Measurements from ENCODE around the gene SEMA5A. TPM values are rescaled to one million over a fixed set of nuclear protein-coding genes. Genes with fewer than 3 reads are reported as not detected.
"Not testable (repeated sequence)": the region's sequence is repeated elsewhere in the genome, so short reads cannot be mapped to it uniquely, and the experiment has no call there.

SEMA5A gene
- total RNA-seq, 1 donor: 57.0 TPM

DNA sequence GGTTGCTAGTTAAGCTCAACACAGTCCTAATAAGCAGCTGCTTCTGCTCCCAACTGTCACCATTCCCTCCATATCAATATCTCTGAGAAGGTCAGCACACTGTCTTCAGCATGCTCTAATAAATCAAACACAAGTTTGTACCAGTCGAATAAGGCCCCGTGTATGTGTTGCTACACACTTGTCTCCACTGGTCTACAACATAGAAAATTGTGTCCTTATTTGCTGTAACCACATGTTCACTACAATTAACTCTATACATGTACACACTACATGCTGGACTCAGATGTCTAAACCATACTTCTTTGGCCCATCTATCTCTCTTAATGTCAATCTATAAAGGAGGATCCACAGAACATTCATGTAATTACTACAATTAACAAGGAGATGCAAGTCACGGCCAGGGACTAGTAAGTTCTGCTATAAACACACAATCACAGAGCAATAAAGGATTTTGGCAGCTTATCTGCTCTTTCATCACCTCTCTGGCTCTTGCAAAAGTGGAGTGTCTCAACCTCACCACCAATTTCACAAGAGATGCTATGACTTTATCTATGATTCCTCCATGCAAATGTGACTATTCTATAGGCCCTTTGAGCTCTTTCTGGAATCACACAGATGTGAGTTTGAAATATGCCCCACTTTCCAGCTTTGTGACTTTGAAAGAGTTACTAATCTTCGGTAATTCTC, 143.9 kb downstream of the SEMA5A start:
- H3K4me3 ChIP-seq (ENCODE audit: low read depth, low read length): no peak overlapping the region
- DNase-seq (ENCODE audit: low read depth): peak; percentile 79
- TF ChIP-seq, protein P1, sequence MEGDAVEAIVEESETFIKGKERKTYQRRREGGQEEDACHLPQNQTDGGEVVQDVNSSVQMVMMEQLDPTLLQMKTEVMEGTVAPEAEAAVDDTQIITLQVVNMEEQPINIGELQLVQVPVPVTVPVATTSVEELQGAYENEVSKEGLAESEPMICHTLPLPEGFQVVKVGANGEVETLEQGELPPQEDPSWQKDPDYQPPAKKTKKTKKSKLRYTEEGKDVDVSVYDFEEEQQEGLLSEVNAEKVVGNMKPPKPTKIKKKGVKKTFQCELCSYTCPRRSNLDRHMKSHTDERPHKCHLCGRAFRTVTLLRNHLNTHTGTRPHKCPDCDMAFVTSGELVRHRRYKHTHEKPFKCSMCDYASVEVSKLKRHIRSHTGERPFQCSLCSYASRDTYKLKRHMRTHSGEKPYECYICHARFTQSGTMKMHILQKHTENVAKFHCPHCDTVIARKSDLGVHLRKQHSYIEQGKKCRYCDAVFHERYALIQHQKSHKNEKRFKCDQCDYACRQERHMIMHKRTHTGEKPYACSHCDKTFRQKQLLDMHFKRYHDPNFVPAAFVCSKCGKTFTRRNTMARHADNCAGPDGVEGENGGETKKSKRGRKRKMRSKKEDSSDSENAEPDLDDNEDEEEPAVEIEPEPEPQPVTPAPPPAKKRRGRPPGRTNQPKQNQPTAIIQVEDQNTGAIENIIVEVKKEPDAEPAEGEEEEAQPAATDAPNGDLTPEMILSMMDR (IDR thresholded peaks at IDR 0.05; ENCODE audit: insufficient read depth, low read length): no peak

DNA sequence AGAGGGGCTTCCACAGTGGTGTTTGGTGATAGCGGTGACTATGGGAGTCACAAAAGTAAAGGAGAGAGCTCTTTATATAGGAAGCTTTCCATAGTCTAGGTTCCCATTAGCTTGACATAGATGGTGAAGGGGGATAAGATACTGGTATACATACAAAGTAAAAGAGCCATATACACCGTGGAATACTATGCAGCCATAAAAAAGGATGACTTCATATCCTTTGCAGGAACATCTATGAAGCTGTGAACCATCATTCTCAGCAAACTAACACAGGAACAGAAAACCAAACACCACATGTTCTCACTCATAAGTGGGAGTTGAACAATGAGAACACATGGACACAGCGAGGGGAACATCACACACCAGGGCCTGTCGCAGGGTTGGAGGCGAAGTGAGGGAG, 146.1 kb downstream of the SEMA5A start:
- not testable (repeated sequence) for H3K4me3 ChIP-seq (ENCODE audit: low read depth, low read length); DNase-seq (ENCODE audit: low read depth)

DNA sequence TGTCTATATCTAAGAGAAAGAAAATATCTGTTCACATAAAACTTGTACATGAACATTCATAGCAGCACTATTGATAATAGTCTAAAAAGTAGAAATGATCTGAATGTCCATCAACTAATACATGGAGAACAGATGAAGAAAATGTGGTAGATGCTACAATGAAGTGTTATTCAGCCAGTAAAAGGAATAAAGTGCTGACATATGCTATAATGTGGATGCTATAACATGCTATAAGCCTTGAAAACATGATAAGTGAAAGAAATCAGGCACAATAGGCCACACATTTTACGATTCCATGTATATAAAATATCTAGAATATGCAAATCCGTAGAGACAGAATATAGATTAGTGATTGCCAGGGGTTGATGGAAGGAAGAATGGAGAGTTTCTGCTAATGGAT, 146.8 kb downstream of the SEMA5A start:
- no peak for DNase-seq (ENCODE audit: low read depth)
- TF ChIP-seq, protein P1 (IDR thresholded peaks at IDR 0.05; ENCODE audit: insufficient read depth, low read length): no peak

GRCh38 chr5:9398227-9398626, 147.6 kb downstream of the SEMA5A start:
- TF ChIP-seq, protein P1 (IDR thresholded peaks at IDR 0.05; ENCODE audit: insufficient read depth, low read length): no peak
- peak; percentile 76 for DNase-seq (ENCODE audit: low read depth)
- H3K4me3 ChIP-seq (ENCODE audit: low read depth, low read length): no peak overlapping the region

More for the DNA sequence above, 146.8 kb downstream of the SEMA5A start:
- no peak overlapping the region for H3K4me3 ChIP-seq (ENCODE audit: low read depth, low read length)

DNA sequence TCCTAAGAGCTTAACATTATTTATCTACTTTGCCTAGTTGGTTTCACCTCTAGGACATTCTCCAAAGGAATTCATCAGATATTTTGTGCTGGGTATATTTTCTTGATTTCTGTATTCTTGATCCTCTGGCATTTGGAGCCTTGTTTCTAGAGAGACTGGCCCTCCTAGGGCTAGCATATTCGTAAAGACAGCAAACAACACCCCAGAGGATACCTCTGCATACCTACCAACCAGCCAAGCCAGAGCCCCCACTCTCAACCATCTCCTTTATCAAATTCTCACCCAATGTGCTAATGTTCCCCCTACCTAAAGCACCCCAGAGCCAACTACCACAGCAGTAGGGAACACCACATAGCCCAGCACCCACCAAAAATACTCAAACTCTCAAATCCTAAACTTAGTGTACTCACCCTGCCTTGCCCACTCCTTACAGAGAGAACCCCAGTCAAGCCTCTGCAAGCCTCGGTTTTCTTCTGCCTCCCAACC, 149.5 kb downstream of the SEMA5A start:
- TF ChIP-seq, protein P1 (IDR thresholded peaks at IDR 0.05; ENCODE audit: insufficient read depth, low read length): no peak
- DNase-seq (ENCODE audit: low read depth): no peak
- H3K4me3 ChIP-seq (ENCODE audit: low read depth, low read length): no peak overlapping the region

DNA sequence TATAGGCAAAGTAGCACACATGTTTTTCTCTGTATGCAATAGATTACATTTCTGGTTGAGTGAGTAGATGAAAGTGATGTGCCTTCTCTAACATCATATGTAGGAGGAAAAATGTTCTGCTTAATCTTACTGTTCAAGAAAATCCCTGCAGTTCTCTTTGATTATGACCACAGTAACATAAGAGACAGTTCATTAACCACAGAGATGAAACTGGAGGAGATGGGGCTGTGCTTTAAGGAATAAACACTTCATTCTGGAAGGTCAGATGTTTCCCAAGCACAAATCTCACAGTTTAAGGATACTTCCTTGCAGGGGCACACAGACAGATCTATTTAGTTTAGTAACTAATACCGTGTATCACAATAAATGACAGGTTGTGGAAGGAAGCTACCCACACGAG, 150.2 kb downstream of the SEMA5A start:
- TF ChIP-seq, protein P1 (IDR thresholded peaks at IDR 0.05; ENCODE audit: insufficient read depth, low read length): no peak
- no peak for DNase-seq (ENCODE audit: low read depth)
- H3K4me3 ChIP-seq (ENCODE audit: low read depth, low read length): no peak overlapping the region

- no peak for DNase-seq (ENCODE audit: low read depth)
- no peak overlapping the region for H3K4me3 ChIP-seq (ENCODE audit: low read depth, low read length)
- TF ChIP-seq, protein P1 (IDR thresholded peaks at IDR 0.05; ENCODE audit: insufficient read depth, low read length): no peak
Observed at GRCh38 chr5:9394221-9394620, 151.7 kb downstream of the SEMA5A start.

Data from fibroblast of the aortic adventitia (primary cell).